Testis (tissue), 2 donors: Measurements from ENCODE around the gene SCAF11.

Experiments used
- CTCF ChIP-seq, 3 experiments: fragments of 450-650 bp in 2 of 3; fragments of 200-600 bp in 1 of 3; sonication (generic) in 1 of 3; IDR thresholded peaks; one replicate each; pipeline ENCODE4 v1.5.1; 2016 to 2019; ENCODE audit warnings: antibody characterized with exemption in 3 of 3, mild to moderate bottlenecking in 2 of 3, moderate library complexity in 1 of 3
- POLR2A ChIP-seq: fragments of 450-650 bp; IDR thresholded peaks from one replicate; pipeline ENCODE4 v1.6.1; 2017; ENCODE audit warnings: antibody characterized with exemption, mild to moderate bottlenecking, moderate library complexity

GRCh38 chr12:45872446-45872845 lies 117.9 kb downstream of the SCAF11 start:
- TF ChIP-seq CTCF (IDR thresholded peaks at IDR 0.05), result no peak
- TF ChIP-seq POLR2A, result no peak
